GM06990 (cell line): ENCODE data around the gene VAV3.

ENCODE experiments used
- DNase-seq: peaks from one replicate; pipeline ENCODE4 v3.0.0-alpha.2; 2011; ENCODE audit not compliant: insufficient read length; ENCODE audit errors: extremely low read depth
- H3K27me3 ChIP-seq: replicated peaks from 2 replicates; pipeline ENCODE4 v1.6.0; 2011; ENCODE audit warnings: low read length; ENCODE audit not compliant: control insufficient read depth, insufficient read depth
- H3K36me3 ChIP-seq: 2 replicates; pipeline ENCODE4 v1.5.1; 2011; ENCODE audit warnings: low read length; ENCODE audit not compliant: control insufficient read depth, insufficient read depth
- H3K4me3 ChIP-seq: replicated peaks from 2 replicates; pipeline ENCODE4 v1.5.1; 2011; ENCODE audit warnings: low read depth, mild to moderate bottlenecking, control low read depth, low read length
- TF ChIP-seq, protein P1 (sequence below): IDR thresholded peaks from 2 replicates; pipeline ENCODE4 v1.5.1; 2011; ENCODE audit warnings: low read length, control low read depth, mild to moderate bottlenecking, inconsistent platforms; ENCODE audit not compliant: insufficient read depth, poor library complexity, severe bottlenecking

Gene VAV3

DNA sequence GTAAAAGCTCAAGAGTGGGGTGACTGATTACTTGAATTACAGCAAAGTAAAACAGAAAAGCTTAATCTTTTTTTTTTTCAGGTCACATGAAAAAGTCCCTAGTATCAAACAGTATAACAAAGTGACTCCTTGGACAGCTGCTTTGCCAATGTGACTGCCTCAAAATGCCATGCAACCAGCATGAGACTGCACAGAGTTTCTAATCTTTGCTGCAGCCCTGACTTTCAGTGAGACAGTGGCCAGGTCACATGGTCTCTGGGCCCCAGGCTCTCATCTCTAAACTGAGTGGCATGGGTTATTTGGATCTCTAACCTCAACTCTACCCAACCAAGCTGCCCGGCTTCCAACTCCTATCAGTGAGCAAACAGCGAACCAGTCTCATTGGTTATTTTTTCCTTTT lies 169.0 kb downstream of the VAV3 start:
- H3K27me3 ChIP-seq = no peaks in the 10 kb centered on the region
- DNase-seq = no peak
- TF ChIP-seq, protein P1, sequence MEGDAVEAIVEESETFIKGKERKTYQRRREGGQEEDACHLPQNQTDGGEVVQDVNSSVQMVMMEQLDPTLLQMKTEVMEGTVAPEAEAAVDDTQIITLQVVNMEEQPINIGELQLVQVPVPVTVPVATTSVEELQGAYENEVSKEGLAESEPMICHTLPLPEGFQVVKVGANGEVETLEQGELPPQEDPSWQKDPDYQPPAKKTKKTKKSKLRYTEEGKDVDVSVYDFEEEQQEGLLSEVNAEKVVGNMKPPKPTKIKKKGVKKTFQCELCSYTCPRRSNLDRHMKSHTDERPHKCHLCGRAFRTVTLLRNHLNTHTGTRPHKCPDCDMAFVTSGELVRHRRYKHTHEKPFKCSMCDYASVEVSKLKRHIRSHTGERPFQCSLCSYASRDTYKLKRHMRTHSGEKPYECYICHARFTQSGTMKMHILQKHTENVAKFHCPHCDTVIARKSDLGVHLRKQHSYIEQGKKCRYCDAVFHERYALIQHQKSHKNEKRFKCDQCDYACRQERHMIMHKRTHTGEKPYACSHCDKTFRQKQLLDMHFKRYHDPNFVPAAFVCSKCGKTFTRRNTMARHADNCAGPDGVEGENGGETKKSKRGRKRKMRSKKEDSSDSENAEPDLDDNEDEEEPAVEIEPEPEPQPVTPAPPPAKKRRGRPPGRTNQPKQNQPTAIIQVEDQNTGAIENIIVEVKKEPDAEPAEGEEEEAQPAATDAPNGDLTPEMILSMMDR = no peak
- H3K4me3 ChIP-seq = no peak overlapping the region
- H3K36me3 ChIP-seq = no peaks in the 10 kb centered on the region

DNA sequence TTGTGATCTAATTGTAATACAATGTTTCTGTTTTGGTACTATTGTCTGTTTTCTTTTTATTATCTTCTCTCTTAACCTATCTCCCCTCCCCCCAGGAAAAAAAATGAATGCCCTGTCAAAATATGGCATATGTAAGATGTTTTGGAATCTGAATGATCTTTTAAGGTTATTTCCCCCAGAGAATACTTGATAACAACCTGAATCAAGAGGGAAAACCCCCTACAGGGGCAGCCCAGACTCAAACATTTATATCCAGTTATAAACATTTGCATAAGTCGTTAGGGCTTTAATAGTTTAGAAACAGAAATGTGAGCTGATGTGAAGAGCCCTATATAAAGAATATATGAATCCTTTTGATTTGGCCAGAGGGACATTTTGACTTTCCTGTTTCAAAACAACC lies 169.5 kb downstream of the VAV3 start:
- H3K4me3 ChIP-seq = no peak overlapping the region
- H3K36me3 ChIP-seq = no peaks in the 10 kb centered on the region
- TF ChIP-seq, protein P1 = no peak
- no peaks in the 10 kb centered on the region for H3K27me3 ChIP-seq
- DNase-seq = no peak

DNA sequence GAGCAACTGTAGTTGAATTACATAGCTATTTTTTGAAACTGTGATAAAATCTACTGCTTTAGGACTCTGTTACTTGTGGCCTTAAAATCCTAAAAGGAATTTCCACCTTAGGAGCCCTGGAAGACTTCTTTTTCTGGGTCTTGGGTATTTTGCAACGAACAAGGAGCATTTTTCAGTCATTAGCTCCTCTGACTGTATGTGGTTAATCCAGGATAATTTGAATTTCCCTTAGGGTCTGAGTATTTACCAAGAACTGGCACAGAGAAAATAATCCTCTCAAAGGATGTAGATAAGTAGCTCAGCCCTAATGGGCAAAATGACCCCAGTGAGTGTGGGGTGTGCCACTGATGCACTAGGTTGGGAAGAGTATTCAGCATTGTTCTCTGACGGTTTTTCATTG lies 170.4 kb downstream of the VAV3 start:
- no peaks in the 10 kb centered on the region for H3K36me3 ChIP-seq
- TF ChIP-seq, protein P1 = no peak
- H3K4me3 ChIP-seq = no peak overlapping the region
- DNase-seq = no peak
- no peaks in the 10 kb centered on the region for H3K27me3 ChIP-seq

DNA sequence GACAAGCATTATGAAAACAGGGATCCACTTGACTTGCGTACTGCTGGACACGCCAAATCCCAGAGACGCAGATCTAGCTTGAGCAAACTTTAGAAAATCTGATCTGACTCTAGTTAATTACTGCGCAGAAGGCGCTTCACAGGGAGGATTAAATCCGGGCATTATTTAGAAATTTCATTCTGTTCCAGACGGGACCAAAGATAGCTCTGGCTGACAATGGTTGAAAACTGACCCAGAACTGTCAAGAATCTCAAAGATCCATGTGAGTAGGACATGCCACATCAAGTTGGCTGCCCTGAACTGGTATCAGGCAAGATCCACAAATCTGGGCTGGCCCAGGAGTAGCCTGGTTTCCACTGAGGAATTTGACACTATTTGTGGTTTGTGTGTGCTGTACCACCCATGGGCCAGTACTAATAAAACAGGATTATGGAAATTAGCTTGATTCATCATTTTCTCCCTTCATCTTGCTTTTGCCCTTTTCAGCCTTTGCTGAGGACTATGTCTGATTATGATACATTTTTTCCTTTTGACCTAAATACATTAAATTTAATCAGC lies 171.0 kb downstream of the VAV3 start:
- H3K27me3 ChIP-seq = no peaks in the 10 kb centered on the region
- no peak for DNase-seq
- TF ChIP-seq, protein P1 = no peak
- H3K4me3 ChIP-seq = no peak overlapping the region
- no peaks in the 10 kb centered on the region for H3K36me3 ChIP-seq

DNA sequence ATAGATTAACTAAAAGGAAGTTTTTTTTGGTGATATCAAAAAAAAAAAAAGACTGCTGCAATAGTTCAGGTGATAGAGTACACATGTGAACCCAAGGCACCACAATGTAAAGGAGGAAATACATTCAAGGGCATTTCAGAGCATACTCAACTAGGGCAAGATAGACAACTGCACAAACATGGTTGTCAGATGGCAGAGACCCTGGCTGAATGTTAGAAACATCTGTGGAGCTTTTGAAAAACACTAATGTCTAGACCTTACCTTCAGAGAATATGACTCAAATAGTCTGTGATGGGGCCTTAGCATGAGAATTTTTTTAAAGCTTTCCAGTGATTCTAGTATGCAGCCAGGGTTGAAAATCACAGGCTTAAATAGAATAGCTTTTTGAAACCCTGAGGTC lies 173.6 kb downstream of the VAV3 start:
- H3K4me3 ChIP-seq = no peak overlapping the region
- H3K36me3 ChIP-seq = no peaks in the 10 kb centered on the region
- no peaks in the 10 kb centered on the region for H3K27me3 ChIP-seq
- no peak for DNase-seq
- TF ChIP-seq, protein P1 = no peak
